IPS-11a (cell line): Measurements from ENCODE around the gene GPC5.
"Not testable (repeated sequence)": the region's sequence is repeated elsewhere in the genome, so short reads cannot be mapped to it uniquely, and the experiment has no call there.

ENCODE experiments used
- H3K4me3 ChIP-seq: one replicate; pipeline ENCODE4 v1.5.1; 2013; ENCODE audit warnings: low read depth, low read length, control low read depth

The GPC5 gene

DNA sequence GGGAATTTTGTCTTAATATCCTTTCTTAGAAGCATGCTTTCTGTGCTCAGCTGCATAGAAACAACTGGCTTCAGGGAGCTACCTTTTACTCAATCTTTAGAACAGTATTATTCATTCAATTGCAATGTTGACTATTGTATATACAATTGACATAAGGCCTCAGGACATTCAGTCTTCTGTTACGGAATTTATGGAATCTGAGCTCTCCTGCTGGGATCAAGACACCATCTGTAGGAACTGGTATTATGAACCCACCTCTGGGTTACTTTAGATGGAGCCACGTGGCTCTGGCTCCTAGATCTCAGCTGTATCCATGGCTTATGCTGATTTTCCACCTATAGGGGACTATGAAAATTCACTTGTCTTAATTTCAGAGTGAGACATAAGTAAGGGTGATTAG, 1112.0 kb downstream of the GPC5 start:
- no peak overlapping the region for H3K4me3 ChIP-seq

DNA sequence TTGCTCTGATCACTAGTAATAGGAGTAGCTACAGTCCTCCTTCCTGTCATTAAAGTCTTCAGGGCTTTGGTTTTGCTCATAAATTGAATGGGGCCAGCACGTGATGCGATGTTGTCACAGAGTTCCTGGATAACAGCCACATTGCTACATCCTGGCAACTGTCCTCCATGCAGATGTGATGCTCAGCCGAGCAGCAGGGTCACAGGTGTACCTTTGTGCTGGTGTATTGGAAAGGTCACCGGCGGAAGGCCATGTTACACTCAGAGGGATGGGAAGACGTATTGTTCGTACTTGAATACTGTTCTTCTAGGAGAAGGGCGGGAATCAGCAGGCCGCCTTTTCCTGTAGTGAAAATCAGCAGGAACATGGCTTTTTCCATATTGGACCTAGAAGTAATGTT, 1114.4 kb downstream of the GPC5 start:
- no peak overlapping the region for H3K4me3 ChIP-seq

DNA sequence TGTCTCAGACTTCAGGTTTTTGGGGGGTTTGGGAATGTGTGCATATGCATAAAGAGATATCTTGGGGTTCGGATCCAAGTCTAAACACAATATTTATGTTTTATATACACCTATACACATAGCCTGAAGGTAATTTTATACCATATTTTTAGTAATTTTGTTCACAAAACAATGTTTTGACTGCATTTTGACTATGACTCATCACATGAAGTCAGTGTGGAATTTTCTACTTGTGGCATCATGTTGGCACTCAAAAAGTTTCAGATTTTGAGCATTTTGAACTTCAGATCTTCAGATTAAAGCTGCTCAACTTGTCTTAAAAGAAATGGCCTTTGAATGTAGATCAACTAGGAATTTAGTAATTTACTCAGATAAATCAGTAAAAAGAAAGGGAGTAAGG, 1115.3 kb downstream of the GPC5 start:
- no peak overlapping the region for H3K4me3 ChIP-seq

DNA sequence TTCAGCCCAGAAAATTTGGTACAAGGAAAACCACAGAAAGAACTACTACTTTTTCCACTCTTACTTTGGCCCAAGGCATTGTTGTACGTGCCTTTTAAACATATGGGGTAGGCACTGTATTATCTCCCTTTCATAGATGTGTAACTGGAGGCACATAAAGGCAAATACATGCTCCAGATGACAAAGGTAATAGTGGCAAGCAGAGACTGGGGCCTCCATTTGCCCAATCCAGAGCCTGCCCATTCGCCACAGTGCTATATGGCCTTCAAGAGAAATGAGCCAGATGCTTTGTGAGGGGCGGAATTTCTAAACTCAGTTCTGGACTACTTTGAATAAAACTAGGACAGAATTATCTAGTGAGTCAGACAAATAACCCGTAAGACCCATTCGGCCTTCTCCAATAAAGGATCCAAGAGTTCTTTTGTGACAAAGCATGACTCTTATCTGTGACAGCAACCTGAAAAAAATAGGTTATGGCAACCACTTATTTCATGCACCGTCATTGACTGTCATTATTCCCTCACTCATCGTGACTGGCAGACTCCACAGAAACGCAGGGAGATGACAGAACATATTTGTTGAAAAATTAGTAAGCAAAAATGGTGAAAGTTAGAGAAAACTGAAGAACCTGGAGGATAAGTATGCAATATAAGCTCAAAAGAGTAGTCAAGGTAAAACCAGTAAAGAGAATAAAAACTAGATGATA, 1116.2 kb downstream of the GPC5 start:
- H3K4me3 ChIP-seq = no peak overlapping the region

DNA sequence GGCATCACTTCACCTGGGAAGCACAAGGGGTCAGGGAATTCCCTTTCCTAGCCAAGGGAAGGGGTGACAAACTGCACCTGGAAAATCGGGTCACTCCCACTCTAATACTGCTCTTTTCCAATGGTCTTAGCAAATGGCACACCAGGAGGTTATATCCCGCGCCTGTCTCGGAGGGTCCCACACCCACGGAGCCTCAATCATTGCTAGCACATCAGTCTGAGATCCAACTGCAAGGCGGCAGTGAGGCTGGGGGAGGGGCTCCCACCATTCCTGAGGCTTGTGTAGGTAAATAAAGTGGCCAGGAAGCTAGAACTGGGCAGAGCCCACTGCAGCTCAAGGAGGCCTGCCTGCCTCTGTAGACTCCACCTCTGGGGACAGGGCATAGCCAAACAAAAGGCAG, 1118.5 kb downstream of the GPC5 start:
- H3K4me3 ChIP-seq = not testable (repeated sequence)

DNA sequence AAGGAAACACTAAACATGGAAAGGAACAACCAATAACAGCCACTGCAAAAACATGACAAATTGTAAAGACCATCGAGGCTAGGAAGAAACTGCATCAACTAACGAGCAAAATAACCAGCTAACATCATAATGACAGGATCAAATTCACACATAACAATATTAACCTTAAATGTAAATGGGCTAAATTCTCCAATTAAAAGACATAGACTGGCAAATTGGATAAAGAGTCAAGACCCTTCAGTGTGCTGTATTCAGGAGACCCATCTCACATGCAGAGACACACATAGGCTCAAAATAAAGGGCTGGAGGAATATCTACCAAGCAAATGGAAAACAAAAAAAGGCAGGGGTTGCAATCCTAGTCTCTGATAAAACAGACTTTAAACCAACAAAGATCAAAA, 1120.2 kb downstream of the GPC5 start:
- not testable (repeated sequence) for H3K4me3 ChIP-seq

DNA sequence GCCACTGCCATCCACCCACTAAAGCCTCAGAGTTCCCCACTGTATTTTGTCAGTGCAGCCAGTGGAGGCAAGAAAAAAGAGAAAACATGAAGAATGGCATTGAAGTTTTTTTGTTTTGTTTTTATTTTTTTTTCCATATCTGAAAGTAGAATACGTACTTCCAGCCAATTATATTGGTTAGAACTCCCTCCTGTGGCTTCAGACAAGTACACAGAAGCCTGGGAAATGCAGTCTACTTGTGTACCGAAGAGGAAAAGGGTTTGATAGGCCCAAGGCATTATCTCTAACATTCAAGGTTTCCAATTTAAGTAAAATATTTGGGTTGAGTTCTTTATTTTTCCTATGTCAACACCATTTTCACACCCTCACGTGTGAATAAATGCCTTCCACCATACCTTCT, 1131.9 kb downstream of the GPC5 start:
- H3K4me3 ChIP-seq = no peak overlapping the region

DNA sequence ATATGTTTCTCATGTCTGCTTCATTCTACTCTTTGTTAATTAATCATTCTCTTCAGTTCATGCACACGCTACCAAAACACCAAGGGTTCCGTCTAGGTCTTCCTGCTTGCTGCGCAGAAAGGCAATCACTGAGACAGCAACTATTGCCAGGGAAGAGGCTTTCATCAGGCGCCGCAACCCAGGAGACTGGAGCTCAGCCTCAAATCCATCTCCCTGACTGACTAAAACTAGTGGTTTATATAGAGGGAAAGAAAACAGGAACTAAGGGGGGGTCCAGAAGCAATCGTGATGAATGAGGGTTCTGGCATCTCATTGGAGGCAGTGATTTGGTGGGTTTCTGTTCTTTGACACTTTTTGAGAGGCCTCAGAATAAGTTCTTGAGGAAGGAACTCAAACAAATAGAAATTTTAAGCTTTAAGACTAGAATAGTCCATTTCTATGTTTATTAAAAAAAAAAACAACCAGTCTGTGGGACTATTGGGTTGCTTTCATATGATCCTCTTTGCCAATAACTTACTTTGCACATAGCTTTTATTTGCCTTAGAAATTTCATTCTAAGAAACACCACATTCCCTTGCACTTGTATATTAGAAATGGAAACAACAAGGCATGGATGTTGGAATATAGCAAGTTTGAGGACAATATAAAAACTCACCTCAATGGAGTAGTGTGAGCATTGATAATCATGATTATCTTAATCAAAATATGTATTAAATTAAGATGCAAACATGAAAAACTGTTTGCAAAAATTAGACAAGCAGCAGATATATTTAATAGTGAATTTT, 1137.0 kb downstream of the GPC5 start:
- H3K4me3 ChIP-seq = no peak overlapping the region

DNA sequence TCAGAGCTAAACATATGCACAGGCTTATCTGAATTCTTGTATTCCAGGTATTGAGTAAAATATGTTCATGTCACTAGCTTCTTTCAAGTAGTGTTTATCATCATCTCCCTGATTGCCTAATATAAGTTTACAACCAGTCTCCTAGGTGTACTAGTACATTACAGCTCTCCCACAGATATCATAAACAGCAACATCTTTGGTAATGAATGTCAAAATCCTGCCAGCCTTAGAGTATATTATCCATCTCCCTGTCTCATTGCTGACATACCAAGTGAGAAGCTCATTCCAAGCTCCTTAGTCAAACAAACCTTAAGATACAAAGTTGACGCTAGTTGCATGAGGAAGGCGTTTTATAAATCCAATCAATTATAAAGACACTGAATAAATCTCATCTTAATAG, 1139.0 kb downstream of the GPC5 start:
- no peak overlapping the region for H3K4me3 ChIP-seq

DNA sequence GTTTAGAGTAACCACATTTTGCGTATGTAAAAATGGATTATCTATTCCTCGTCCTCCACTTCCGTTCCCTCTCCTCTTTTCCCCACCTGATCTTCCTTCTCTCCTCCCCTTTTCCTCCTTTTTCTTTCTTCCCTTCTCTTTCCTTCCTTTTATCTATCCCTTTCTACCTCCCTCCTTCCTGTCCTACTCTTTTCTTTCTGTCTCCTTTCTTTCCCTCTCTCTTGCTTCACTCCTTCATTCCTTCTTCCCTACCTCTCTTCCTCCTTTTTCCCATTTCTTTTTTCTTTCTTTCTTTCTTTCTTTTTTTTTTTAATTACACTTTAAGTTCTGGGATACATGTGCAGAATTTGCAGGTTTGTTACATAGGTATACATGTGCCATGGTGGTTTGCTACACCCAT, 1139.7 kb downstream of the GPC5 start:
- H3K4me3 ChIP-seq = no peak overlapping the region

DNA sequence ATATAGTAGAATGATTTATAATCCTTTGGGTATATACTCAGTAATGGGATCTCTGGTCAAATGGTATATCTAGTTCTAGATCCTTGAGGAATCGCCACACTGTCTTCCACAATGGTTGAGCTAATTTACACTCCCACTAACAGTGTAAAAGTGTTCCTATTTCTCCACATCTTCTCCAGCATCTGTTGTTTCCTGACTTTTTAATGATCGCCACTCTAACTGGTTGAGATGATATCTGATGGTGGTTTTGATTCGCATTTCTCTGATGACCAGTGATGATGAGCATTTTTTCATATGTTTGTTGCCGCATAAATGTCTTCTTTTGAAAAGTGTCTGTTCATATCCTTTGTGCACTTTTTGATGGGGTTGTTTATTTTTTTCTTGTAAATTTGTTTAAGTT, 1140.7 kb downstream of the GPC5 start:
- H3K4me3 ChIP-seq = not testable (repeated sequence)

DNA sequence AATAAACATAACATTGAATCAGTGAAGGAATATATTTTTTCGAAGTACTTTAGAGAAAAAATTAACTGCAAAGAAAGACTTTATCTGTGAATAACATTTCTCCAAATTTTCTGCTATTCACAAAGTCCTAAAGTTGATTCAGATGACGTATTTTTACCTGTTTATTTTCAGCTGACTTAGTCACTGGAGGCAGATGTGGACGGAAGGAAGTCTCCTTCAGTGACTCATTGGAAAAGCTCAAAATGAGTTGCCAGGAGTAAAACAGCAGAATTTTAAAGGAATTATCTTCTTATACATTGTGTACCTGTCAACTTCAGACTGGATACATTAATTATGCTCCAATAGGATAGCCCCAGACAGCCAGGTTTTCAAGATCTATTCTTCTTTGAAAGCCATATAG, 1148.8 kb downstream of the GPC5 start:
- no peak overlapping the region for H3K4me3 ChIP-seq

DNA sequence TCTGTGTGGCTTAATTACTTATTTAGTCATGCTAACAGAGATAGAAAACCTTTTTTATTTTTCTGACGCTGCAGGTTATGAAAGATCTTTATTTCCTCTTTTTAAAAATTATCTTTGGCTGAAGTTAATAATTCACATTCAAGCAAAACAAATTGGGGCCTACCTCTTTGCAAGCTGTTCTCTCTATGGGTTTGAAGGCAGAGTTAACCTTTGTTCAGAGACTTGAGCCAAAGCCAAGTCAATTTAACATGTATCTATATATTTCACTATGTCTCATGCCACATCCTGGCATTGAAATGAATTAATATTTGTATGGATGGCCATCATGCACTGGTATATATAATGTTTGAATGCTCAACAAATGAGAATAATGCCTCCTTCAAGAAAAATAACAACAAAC, 1150.9 kb downstream of the GPC5 start:
- no peak overlapping the region for H3K4me3 ChIP-seq

DNA sequence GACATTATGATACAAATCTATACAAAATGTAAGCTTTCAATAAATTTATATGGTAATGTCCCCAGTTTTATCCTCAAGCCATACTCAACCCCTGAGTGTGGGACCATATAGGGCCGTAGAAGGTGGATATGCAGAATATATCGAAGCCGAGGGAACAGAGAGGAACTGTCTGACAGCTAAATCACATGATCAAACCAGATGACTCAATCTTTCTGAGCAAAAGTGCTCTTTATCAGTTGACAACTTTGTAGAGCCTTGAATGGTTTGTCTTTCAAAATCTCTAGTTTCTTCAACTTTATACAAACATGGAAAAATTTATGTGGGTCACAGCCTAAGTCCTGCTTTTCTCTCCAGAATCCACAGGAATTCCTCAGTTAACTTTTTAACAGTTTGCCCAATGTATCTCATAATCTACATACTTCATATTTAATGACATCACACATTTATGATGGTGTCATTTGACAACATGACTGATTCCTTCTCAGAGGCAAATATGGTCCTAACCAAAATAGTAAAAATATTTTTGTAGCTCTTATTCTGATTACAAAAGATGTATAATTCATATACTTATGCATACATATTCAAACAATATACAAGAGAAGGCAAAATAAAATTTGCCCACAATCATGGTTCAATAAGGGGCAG, 1155.2 kb downstream of the GPC5 start:
- no peak overlapping the region for H3K4me3 ChIP-seq

DNA sequence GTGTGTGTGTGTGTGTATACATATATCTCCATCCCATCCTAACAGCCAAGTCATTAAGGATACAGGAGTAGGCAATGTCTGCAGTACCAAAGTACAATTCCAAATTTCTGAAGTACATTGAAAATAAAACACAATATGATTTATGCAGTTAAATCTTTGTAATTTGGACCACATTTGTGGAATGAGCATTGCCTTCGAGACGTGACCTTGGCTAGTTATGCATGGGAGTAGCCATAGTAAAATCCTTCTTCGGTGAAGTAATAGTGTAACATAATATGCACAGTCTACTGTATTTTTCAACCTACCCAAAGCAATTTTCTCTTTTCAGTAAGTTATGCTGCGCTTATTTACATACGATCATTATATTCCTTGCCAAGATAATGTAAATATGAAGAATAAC, 1162.5 kb downstream of the GPC5 start:
- H3K4me3 ChIP-seq = no peak overlapping the region

DNA sequence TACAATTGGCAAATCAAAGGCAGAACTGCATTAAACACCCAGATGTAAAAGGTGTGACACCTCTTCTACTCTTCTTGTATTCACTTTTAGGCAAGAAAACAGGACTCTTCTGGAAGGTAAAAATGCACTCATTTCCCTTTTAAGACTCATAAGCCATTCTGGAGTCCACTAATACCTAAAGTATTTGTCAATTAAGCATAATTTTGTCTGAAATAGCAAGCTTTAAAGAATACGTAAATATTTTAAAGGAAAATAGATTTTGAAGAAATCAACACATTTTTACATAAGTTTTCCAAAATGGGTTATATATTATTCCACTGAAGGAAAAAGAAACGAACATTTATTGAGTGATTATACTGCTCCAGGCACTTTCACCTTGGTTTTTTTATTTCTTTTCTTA, 1166.5 kb downstream of the GPC5 start:
- H3K4me3 ChIP-seq = no peak overlapping the region

DNA sequence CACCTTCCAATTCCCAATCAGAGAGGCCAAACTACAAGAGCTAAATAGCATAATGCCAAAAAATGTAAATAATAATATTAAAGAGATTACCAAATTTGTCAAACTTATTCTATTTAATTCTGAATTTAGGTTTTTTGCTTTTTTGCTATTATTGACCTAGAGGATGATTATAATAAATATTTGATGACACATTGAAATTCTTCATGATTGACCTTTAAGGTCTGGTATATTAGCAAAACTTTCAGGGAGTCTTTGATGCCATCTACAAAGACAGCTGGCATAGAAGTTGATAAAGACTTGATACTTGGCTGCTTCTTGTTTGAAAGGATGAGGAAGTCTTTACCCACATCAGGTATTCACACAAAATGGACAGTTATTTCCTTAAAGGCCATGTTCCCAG, 1168.3 kb downstream of the GPC5 start:
- H3K4me3 ChIP-seq = no peak overlapping the region

DNA sequence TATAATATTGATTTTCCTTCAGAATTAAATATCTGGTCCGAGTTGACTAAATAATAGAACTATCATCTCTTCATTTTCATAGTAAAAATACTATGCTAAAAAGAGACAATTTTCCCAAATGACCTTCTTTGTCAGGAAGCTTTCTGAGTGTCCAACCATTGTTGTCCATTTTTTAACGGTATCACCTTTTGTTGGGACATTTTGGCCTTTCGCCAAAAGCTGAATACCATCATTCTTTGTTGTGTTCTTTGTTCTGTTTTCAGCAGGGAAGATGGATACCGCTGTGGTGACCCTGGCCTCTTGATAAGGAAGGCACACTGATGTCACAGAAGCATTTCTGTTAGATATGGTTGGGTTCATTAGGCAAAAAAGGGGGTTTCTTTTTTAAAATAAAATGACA, 1173.8 kb downstream of the GPC5 start:
- H3K4me3 ChIP-seq = no peak overlapping the region

DNA sequence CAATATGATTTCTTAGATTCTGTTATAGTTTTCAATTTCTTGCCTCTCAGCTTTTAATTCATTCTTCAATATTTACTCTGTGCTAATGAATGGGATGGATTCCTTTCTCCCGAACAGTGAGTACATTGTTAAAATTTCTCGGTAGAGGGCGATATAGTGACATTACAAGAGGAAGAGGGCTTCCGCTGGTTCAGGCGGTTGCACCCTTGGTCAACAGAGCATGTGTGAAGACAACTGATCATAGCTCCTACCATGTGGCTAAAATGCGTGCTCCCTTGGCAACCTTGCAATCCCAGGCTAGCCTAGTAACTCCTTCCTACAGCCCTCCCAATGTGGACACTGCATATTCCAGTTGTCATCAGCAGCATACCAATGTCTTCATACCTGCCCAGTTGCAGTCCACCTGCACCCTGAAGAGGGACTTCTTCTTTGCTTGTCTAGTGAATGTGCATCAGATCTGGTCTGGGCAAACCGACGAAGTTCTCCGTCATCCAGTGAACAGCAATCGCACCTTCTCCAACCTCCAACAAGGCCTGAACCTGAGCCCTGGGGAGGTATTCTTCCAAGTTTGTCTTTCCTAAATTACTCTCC, 1175.1 kb downstream of the GPC5 start:
- no peak overlapping the region for H3K4me3 ChIP-seq

DNA sequence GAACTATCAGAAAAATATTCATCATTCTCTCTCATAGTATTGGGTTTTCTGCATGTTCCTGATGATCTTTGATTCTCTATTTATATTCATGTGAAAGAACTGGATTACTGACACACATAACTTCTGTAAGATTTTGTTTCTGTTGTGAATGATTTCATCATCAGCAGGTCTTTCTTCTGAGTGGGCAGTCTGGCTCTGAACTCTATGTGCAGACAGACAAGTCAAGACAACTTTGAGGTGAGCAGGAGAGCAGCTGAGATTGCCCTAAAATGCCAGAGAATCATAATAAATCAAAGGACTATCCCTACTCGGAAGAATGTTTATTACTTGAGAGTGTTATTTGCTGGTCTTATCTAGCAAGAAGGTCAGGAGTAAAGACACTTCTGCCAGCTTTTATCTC, 1176.1 kb downstream of the GPC5 start:
- H3K4me3 ChIP-seq = no peak overlapping the region

DNA sequence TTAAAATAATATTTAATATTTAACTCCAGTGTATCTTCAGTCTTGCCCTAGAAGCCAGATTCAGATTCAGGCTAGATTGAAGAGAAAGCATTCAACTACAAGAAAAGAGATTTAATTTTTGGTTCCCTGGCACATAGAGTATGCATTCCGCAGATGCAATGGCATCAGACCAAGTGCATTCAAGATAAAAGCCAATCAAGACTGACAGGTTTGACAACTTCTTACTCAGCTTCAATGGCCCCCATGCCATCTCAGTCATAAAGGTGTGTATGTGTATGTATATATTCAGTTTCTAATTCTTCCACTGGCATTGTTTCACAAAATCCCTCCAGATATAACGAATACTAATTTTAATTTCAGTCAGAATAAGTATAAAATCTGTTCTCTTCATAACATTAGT, 1177.4 kb downstream of the GPC5 start:
- H3K4me3 ChIP-seq = no peak overlapping the region

DNA sequence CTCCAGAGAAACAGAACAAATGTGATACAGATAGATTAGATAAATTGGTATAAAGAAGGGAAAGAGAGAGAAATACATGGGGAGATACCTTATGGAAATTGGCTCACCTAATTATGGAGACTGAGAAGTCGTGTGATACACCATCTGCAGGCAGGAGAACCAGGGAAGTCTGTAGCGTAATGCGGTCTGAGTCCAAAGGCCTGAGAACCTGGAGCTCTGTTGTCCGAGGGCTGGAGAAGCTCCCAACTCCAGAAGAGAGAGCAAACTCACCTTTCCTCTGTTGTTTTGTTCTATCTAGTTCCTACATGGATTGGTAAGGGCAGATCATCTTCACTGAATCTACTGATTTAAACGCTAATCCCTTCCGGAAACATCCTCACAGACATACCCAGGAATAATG, 1179.9 kb downstream of the GPC5 start:
- no peak overlapping the region for H3K4me3 ChIP-seq
